Effector CD4-positive, alpha-beta T cell (primary cell): ENCODE measurements around the gene STX10.
A peak's percentile ranks its signal among the peaks of the same experiment; 100 is the strongest.

Source experiments
- DNase-seq: peaks from one replicate; pipeline ENCODE4 v3.0.0-alpha.2; 2020

STX10 gene

GRCh38 chr19:13099073-13099999, 50.8 kb downstream of the STX10 start:
- DNase-seq, result peak; percentile 75

- DNase-seq, result no peak
Observed at GRCh38 chr19:13098277-13099072, 51.7 kb downstream of the STX10 start.

- DNase-seq, result no peak
Observed at GRCh38 chr19:13097463-13098258, 52.5 kb downstream of the STX10 start.

GRCh38 chr19:13097033-13097462, 53.1 kb downstream of the STX10 start:
- no peak for DNase-seq

GRCh38 chr19:13095934-13096927, 53.9 kb downstream of the STX10 start:
- no peak for DNase-seq

- no peak for DNase-seq
Observed at GRCh38 chr19:13095393-13095784, 54.8 kb downstream of the STX10 start.

- DNase-seq, result no peak
Observed at GRCh38 chr19:13094771-13095392, 55.3 kb downstream of the STX10 start.

GRCh38 chr19:13094106-13094504, 56.1 kb downstream of the STX10 start:
- DNase-seq, result no peak
